ENCODE data around the gene SLC4A9.

DNA sequence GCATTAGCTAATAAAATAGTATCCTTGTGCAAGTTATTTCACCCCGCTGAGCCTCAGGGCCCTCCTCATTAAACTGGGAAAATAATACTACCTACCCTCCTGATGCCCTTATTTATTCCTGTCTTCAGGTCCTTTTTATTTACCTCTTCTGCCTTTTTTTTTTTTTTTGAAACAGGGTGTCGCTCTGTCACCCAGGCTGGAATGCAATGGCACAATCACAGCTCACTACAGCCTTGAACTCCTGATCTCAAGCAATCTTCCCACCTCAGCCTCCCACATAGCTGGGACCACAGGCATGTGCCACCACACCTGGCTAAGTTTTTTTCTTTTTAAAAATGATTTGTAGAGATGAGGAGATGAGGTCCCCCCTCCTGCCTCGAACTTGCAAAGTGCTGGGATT is 34.5 kb upstream of the SLC4A9 start:
- TF ChIP-seq, protein P1, sequence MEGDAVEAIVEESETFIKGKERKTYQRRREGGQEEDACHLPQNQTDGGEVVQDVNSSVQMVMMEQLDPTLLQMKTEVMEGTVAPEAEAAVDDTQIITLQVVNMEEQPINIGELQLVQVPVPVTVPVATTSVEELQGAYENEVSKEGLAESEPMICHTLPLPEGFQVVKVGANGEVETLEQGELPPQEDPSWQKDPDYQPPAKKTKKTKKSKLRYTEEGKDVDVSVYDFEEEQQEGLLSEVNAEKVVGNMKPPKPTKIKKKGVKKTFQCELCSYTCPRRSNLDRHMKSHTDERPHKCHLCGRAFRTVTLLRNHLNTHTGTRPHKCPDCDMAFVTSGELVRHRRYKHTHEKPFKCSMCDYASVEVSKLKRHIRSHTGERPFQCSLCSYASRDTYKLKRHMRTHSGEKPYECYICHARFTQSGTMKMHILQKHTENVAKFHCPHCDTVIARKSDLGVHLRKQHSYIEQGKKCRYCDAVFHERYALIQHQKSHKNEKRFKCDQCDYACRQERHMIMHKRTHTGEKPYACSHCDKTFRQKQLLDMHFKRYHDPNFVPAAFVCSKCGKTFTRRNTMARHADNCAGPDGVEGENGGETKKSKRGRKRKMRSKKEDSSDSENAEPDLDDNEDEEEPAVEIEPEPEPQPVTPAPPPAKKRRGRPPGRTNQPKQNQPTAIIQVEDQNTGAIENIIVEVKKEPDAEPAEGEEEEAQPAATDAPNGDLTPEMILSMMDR (IDR thresholded peaks at IDR 0.05): no peak
- no peak for TF ChIP-seq POLR2A (IDR thresholded peaks at IDR 0.05)
